Endothelial cell of hepatic sinusoid (primary cell): ENCODE measurements around the gene SERPINB6.
"Not testable (repeated sequence)": the region's sequence is repeated elsewhere in the genome, so short reads cannot be mapped to it uniquely, and the experiment has no call there.

Experiments
- in situ Hi-C: cut with HindIII; loops from 2 replicates; pipeline ENCODE4 v1.10.0; 2017; ENCODE audit warnings: low sequenced_read_pairs

The SERPINB6 gene

GRCh38 chr6:2917065-2917464 is 54.3 kb downstream of the SERPINB6 start:
- in situ Hi-C loops = no loop called here

DNA sequence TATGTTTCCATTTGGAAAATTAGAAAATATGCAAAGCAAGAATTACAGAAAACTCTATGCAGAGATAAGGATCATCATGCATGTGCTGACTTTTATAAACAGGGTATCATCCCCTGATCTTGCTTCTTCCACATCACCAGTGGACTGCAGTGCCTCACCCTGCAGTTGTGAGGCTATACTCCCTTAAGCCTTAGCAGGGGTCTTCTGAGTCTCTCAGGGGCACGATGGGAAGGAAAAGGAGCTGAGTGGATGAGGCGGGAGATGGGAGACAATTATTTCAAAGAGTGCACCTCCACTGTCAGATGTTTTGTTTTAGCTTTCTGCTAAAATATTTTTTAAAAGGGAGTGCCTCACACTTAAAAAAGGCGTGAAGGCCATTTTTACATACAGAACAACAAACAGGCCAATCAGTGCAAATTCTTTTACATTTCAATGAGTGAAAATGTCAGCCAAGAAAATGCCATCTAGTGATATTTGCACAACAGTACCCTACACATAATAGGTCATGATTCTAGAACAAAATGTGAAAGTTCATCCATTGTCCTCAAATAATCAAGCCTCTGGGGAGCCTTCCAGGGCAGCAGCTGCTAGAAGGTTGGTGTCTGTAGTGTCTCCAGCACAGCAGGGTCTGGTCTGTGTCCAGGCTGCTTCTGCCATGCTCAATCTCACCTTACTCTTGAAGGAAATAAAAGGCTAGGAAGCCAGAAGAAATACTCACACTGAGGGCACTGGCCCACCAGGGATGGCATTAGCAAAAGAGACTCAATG is 55.0 kb downstream of the SERPINB6 start:
- in situ Hi-C loops = no loop called here

GRCh38 chr6:2915150-2915549 is 56.2 kb downstream of the SERPINB6 start:
- in situ Hi-C loops = no loop called here

DNA sequence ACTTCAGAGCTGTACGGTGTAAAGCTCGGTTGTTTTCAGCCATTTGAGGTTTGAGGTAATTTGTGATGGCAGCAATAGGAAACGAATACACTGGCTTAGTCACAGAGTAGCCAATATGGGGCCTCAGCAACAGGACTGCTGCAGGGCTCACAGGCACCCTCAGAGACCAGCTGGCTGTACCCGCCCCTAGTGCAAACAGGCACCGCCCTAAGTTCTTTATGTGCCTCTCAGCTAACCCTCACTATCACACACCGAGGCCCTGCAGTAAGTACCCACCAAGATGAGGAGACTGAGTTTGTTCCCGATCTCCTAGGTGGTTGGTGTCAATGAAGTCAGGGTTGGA is 57.1 kb downstream of the SERPINB6 start:
- in situ Hi-C loops = no loop called here

- in situ Hi-C loops = no loop called here
Observed at GRCh38 chr6:2913621-2914317, 57.6 kb downstream of the SERPINB6 start.

GRCh38 chr6:2911171-2911570 is 60.2 kb downstream of the SERPINB6 start:
- in situ Hi-C loops = no loop called here

- in situ Hi-C loops = no loop called here
Observed at GRCh38 chr6:2909718-2910117, 61.6 kb downstream of the SERPINB6 start.

DNA sequence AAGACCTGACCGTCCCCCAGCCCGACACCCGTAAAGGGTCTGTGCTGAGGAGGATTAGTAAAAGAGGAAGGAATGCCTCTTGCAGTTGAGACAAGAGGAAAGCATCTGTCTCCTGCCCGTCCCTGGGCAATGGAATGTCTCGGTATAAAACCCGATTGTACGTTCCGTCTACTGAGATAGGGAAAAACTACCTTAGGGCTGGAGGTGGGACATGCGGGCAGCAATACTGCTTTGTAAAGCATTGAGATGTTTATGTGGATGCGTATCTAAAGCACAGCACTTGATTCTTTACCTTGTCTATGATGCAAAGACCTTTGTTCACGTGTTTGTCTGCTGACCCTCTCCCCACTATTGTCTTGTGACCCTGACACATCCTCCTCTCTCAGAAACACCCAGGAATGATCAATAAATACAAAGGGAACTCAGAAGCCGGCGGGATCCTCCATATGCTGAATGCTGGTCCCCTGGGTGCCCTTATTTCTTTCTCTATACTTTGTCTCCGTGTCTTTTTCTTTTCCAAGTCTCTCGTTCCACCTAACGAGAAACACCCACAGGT is 62.2 kb downstream of the SERPINB6 start:
- in situ Hi-C loops = not testable (repeated sequence)

DNA sequence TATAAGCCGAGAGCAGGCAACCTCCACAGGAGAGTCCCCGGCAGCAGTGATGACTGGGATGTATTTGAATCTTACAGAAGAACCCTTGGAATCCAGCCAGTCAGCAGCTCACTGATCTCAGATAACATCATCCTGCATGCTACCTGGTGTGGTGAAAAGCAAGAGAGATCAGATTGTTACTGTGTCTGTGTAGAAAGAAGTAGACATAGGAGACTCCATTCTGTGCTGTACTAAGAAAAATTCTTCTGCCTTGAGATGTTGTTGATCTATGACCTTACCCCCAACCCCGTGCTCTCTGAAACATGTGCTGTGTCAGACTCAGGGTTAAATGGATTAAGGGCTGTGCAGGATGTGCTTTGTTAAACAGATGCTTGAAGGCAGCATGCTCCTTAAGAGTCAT is 62.9 kb downstream of the SERPINB6 start:
- in situ Hi-C loops = not testable (repeated sequence)

DNA sequence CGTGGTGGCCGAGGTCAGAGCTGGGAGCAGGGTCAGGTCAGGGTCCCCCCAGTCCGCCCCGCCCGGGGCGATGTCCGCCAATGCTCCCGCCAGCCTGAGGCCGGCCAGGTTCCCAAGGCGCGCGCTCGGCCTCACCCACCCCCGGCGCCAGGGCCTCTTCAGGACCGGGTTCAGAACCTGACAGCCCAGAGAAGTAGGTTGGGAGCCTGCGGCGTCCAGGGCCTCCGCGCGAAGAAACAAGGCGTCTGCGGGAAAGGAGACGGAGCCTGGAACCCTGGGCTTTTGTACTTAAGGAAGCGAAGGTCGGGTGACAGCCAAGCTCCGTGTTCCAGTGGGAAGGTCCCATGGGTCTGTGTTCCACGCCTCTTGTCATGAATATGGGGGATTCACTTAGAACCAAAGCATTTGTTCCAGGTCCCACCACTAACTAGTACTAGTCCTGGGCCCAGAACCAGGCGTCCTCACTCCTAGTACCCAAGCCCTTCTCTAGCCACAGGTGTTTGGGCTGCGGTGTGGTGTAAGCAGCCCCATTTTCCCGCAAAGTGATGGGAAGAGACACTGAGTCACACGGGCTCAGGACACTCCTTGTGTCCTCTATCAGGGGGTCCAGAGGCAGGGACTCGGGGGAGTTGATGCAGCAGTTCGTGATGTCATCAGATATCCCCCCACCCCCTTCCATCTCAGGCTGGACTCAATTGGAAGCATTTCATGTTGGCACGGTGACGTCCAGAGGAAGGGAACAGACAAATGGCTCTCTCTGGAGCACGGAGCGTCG is 67.8 kb downstream of the SERPINB6 start:
- in situ Hi-C loops = not testable (repeated sequence)

DNA sequence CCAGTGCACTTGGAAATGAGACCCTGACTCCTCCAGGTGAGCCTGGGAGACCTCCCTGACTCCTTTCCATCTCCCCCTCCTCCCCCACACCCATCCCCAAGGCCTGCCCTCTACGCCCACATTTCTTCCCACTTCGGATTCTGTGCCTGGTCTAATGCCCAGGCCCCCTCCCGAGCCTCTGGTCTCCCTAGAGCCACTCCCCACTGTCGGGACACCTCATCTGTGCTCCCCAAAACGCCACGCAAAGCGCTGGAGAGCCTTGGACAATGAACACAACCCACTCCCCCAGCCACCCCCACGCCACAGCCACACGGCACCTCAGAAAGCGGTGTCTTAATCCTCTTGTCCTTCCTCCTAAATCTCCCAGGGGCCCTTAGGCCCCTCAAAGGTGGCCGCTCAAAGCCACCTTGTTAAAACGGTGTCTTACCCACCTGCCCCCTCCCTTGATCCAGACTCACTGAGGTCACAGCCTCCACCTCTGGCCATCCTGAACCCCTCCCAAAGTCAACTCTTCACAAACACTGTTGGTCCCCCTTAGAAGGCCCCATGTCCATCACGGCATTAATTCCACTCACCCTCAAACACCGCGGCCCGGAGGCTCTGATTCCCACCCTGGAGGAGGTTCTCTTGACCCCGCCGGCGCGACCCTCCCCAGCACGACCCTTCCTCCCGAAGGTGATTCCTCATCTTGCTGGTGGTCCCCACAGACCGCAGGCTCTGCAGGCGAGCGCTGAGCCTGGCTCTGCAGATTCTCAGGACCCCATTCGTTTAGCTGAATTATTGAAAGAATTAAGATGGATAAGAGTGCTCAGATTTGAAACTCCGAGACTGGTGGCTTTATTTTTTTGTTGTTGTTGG is 69.5 kb downstream of the SERPINB6 start:
- in situ Hi-C loops = not testable (repeated sequence)

- in situ Hi-C loops = no loop called here
Observed at GRCh38 chr6:2900821-2901644, 70.3 kb downstream of the SERPINB6 start.

DNA sequence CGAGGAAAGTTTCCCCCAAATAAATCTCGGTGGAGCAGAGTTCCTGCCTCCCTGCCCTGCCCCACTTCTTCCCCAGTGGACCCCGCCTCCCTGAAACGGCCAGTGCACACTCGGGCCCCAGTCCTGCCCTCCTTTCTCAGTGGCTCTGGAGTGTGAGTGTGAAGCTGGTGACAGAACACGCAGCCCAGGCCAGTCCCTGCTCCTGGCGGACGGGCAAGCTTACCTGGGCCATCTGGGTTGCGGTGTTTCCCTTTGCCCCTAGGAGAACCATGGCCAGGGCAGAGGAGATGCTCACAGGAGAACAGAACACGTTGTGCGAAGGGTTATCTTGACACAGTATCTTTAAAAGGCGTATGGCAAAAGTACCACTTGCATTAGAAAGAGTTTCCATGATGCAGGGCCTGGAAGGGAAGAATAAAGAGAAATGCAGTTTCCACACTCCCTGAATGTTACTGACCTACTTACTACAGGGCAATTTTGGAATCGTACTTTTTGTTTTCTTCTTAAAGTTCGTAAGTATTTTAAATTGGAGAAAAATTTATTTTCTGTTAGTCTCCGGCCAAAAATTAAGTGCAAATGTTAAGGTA is 71.1 kb downstream of the SERPINB6 start:
- in situ Hi-C loops = no loop called here

- in situ Hi-C loops = no loop called here
Observed at GRCh38 chr6:2899596-2899995, 71.8 kb downstream of the SERPINB6 start.
